SK-N-MC (cell line): ENCODE measurements around the gene KIFC3.

Source experiments
- EZH2 ChIP-seq: fragments of 200-600 bp; sonication (generic); IDR thresholded peaks from one replicate; pipeline ENCODE4 v1.6.1; 2017; ENCODE audit warnings: antibody characterized with exemption
- POLR2AphosphoS5 ChIP-seq: IDR thresholded peaks from 2 replicates; pipeline ENCODE4 v1.6.1; 2012; ENCODE audit warnings: mild to moderate bottlenecking, low read depth, low read length, borderline replicate concordance

GRCh38 chr16:57711346-57711745 is 90.9 kb downstream of the KIFC3 start:
- no peak for TF ChIP-seq POLR2AphosphoS5
- TF ChIP-seq EZH2, result no peak
